ENCODE data around the gene MYPN. TPM values are rescaled to one million over a fixed set of nuclear protein-coding genes. Genes with fewer than 3 reads are reported as not detected.

Gene MYPN
- total RNA-seq, 1 donor from 2014 or later: not detected

Other genes with a start within 250 kb of the MYPN start
- gene SIRT1, start 224.8 kb upstream of the MYPN start, total RNA-seq: 6.3 and 8.7 TPM in 2 replicates
- 26.4 and 35.1 TPM in 2 replicates for gene HERC4, start 34.2 kb upstream of the MYPN start, total RNA-seq
- not detected in 2 replicates for gene ATOH7, start 122.6 kb downstream of the MYPN start, total RNA-seq
- gene HNRNPH3, start 222.6 kb downstream of the MYPN start, total RNA-seq: 16.9 and 17.2 TPM in 2 replicates
- gene PBLD, start 223.4 kb downstream of the MYPN start, total RNA-seq: 3.2 and 3.5 TPM in 2 replicates

Data from lung microvascular endothelial cell (primary cell).